Esophagus squamous epithelium (tissue), 4 donors: Measurements from ENCODE around the gene ARMH1.

Source experiments
- CTCF ChIP-seq, 6 experiments: fragments of 450-650 bp in 4 of 6; fragments of 200-600 bp in 2 of 6; sonication (generic) in 2 of 6; IDR thresholded peaks; one replicate each; pipeline ENCODE4 v1.5.1; 2016 to 2019; ENCODE audit warnings: antibody characterized with exemption in 6 of 6, mild to moderate bottlenecking in 4 of 6, moderate library complexity in 4 of 6
- POLR2A ChIP-seq, 4 donors: fragments of 450-650 bp; IDR thresholded peaks; one replicate each; pipeline ENCODE4 v1.6.1; 2017; ENCODE audit warnings: antibody characterized with exemption in 4 of 4, mild to moderate bottlenecking in 4 of 4, moderate library complexity in 3 of 4

DNA sequence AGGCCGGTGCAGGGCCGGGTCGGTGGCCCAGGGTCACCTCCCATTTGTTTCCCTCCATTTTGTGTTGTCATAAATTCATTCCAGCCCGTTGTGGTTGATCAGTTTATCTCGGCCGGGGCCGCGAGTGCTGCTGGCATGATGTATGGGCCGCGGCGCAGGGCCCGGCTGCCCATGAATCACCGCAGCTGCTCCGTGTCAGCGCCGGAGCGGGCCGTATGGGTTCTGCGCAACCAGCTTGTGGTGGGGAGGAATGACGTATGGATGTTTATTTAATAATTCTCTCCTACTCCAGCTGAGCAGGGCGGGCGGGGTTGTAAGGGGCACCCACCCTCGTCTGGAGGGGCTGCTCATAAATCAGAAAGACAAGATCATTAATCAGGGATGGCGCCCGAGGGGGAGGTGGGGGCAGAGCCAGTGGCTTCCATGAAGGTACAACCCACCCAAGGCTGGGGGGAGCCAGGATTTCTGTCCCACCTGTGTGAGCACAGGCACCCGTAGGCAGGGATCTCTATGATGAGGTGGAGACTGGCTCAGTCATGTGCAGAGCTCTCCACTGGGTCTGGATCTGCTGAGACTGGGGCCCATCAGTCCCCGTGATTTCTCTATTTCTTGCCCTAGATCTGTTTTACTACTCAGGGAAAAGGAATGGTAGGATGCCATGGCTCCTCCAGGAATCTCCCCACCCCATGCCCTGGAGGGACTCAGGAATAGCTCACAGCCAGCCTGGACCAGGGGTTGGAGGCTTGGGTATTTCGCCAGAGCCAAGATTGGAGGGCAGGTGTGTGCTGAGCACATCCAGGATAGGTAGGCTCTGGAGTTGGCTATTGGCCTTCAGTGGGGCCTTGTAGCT, 28.0 kb upstream of the ARMH1 start:
- TF ChIP-seq CTCF (IDR thresholded peaks at IDR 0.05) (no peak), POLR2A (IDR thresholded peaks at IDR 0.05) (no peak)
